H9 (cell line): ENCODE data around the gene NT5C2. TPM values are rescaled to one million over a fixed set of nuclear protein-coding genes. Genes with fewer than 3 reads are reported as not detected.

Experiments
- DNase-seq: peaks from one replicate; pipeline ENCODE4 v3.0.0-alpha.2; 2017
- H2AFZ ChIP-seq: one replicate; pipeline ENCODE4 v1.6.1; 2013; ENCODE audit warnings: mild to moderate bottlenecking, low read length, control low read depth, moderate library complexity
- H2AK5ac ChIP-seq: 2 replicates; pipeline ENCODE4 v1.6.1; 2013; ENCODE audit warnings: low read length, control low read depth, mixed read lengths; ENCODE audit not compliant: insufficient read length
- H2BK120ac ChIP-seq: one replicate; pipeline ENCODE4 v1.6.1; 2013; ENCODE audit warnings: low read depth, mild to moderate bottlenecking, low read length, control low read depth, inconsistent platforms; ENCODE audit not compliant: poor library complexity, severe bottlenecking
- H2BK12ac ChIP-seq: 2 replicates; pipeline ENCODE4 v1.6.1; 2013; ENCODE audit warnings: low read length, control low read depth, mixed read lengths, low read depth; ENCODE audit not compliant: insufficient read length
- H2BK15ac ChIP-seq: 2 replicates; pipeline ENCODE4 v1.6.1; 2013; ENCODE audit warnings: low read depth, low read length, control low read depth
- H2BK20ac ChIP-seq: one replicate; pipeline ENCODE4 v1.6.1; 2013; ENCODE audit warnings: low read depth, mild to moderate bottlenecking, low read length, control low read depth, inconsistent platforms; ENCODE audit not compliant: poor library complexity, severe bottlenecking
- H2BK5ac ChIP-seq: 2 replicates; pipeline ENCODE4 v1.6.1; 2013; ENCODE audit warnings: low read length, control low read depth, mixed read lengths; ENCODE audit not compliant: insufficient read length
- H3K14ac ChIP-seq: 2 replicates; pipeline ENCODE4 v1.6.1; 2013; ENCODE audit warnings: low read length, control low read depth; ENCODE audit not compliant: insufficient read depth
- H3K18ac ChIP-seq: 2 replicates; pipeline ENCODE4 v1.6.1; 2013; ENCODE audit warnings: low read depth, mild to moderate bottlenecking, mixed read lengths, low read length, control low read depth; ENCODE audit not compliant: insufficient read length
- H3K23ac ChIP-seq: 2 replicates; pipeline ENCODE4 v1.6.1; 2013; ENCODE audit warnings: low read length, control low read depth, mixed read lengths, low read depth; ENCODE audit not compliant: insufficient read length
- H3K23me2 ChIP-seq: 2 replicates; pipeline ENCODE4 v1.6.1; 2013; ENCODE audit warnings: low read depth, mild to moderate bottlenecking, mixed read lengths, low read length, control low read depth; ENCODE audit not compliant: insufficient read length, poor library complexity, severe bottlenecking
- H3K27ac ChIP-seq: 2 replicates; pipeline ENCODE4 v1.5.1; 2013; ENCODE audit warnings: low read length, control low read depth, mixed read lengths, low read depth; ENCODE audit not compliant: insufficient read length
- H3K27me3 ChIP-seq: 2 replicates; pipeline ENCODE4 v1.6.1; 2013; ENCODE audit warnings: low read length, control low read depth, inconsistent platforms; ENCODE audit not compliant: insufficient read depth
- H3K4ac ChIP-seq: 2 replicates; pipeline ENCODE4 v1.6.1; 2013; ENCODE audit warnings: low read depth, mild to moderate bottlenecking, control low read depth, inconsistent platforms, low read length, moderate library complexity
- H3K4me1 ChIP-seq: 2 replicates; pipeline ENCODE4 v1.6.1; 2013; ENCODE audit warnings: low read length, control low read depth, inconsistent platforms; ENCODE audit not compliant: insufficient read depth
- H3K4me2 ChIP-seq: 2 replicates; pipeline ENCODE4 v1.6.1; 2013; ENCODE audit warnings: low read length, control low read depth, mixed read lengths; ENCODE audit not compliant: insufficient read length, insufficient read depth
- H3K56ac ChIP-seq: 2 replicates; pipeline ENCODE4 v1.6.1; 2013; ENCODE audit warnings: low read depth, mild to moderate bottlenecking, mixed read lengths, low read length, control low read depth; ENCODE audit not compliant: insufficient read length
- H3K79me1 ChIP-seq: 2 replicates; pipeline ENCODE4 v1.6.1; 2013; ENCODE audit warnings: low read depth, mild to moderate bottlenecking, moderate library complexity, low read length, control low read depth, inconsistent platforms; ENCODE audit not compliant: insufficient read depth, poor library complexity, severe bottlenecking
- H3K79me2 ChIP-seq: 2 replicates; pipeline ENCODE4 v1.6.1; 2013; ENCODE audit warnings: low read length, control low read depth, inconsistent platforms; ENCODE audit not compliant: insufficient read depth
- H3K9ac ChIP-seq: 2 replicates; pipeline ENCODE4 v1.6.1; 2013; ENCODE audit warnings: low read length, control low read depth, mixed read lengths; ENCODE audit not compliant: insufficient read length; ENCODE audit errors: extremely low read depth
- H3K9me3 ChIP-seq: one replicate; pipeline ENCODE4 v1.6.1; 2013; ENCODE audit warnings: low read depth, low read length, inconsistent platforms; ENCODE audit not compliant: control insufficient read depth
- H3T11ph ChIP-seq: one replicate; pipeline ENCODE4 v1.6.1; 2013; ENCODE audit warnings: mild to moderate bottlenecking, low read length, control low read depth, inconsistent platforms
- H4K20me1 ChIP-seq: one replicate; pipeline ENCODE4 v1.6.1; 2013; ENCODE audit not compliant: control insufficient read depth, insufficient read length, insufficient read depth
- H4K5ac ChIP-seq: 2 replicates; pipeline ENCODE4 v1.6.1; 2013; ENCODE audit warnings: low read depth, mild to moderate bottlenecking, mixed read lengths, low read length, control low read depth; ENCODE audit not compliant: insufficient read length
- H4K8ac ChIP-seq: replicated peaks from 2 replicates; pipeline ENCODE4 v1.6.1; 2013; ENCODE audit warnings: low read length, control low read depth, mixed read lengths, low read depth; ENCODE audit not compliant: insufficient read length
- H4K91ac ChIP-seq: 2 replicates; pipeline ENCODE4 v1.6.1; 2013; ENCODE audit warnings: low read depth, mild to moderate bottlenecking, moderate library complexity, mixed read lengths, low read length, control low read depth; ENCODE audit not compliant: insufficient read length
- H3K27ac Mint-ChIP-seq, 3 experiments: 2 replicates in 2 of 3; 3 replicates in 1 of 3; pipeline ENCODE4 v1.8.0; 2020 to 2021; ENCODE audit warnings: mixed read lengths in 3 of 3, mild to moderate bottlenecking in 1 of 3, moderate library complexity in 1 of 3
- H3K27me3 Mint-ChIP-seq: 2 replicates; pipeline ENCODE4 v1.8.0; 2021; ENCODE audit warnings: low read depth, mild to moderate bottlenecking, moderate library complexity, mixed read lengths
- H3K36me3 Mint-ChIP-seq, 3 experiments: 2 replicates in 2 of 3; 3 replicates in 1 of 3; pipeline ENCODE4 v1.8.0; 2020 to 2021; ENCODE audit warnings: low read depth in 3 of 3, mixed read lengths in 3 of 3; ENCODE audit not compliant: insufficient read depth in 1 of 3
- H3K4me1 Mint-ChIP-seq, 2 experiments: 2 replicates each; pipeline ENCODE4 v1.8.0; 2020; ENCODE audit warnings: mixed read lengths in 2 of 2
- H3K4me3 Mint-ChIP-seq, 2 experiments: 2 replicates in 1 of 2; 3 replicates in 1 of 2; pipeline ENCODE4 v1.8.0; 2020 to 2021; ENCODE audit warnings: mild to moderate bottlenecking in 2 of 2, mixed read lengths in 2 of 2, moderate library complexity in 1 of 2
- H3K9me3 Mint-ChIP-seq, 2 experiments: 2 replicates in 1 of 2; 3 replicates in 1 of 2; pipeline ENCODE4 v1.8.0; 2020; ENCODE audit warnings: mild to moderate bottlenecking in 2 of 2, mixed read lengths in 2 of 2, moderate library complexity in 1 of 2
- WGBS: extraction: QIAGEN DNeasy Blood & Tissue Kit; methylation state at CpG from one replicate; pipeline ENCODE4 v1.1.7; 2013; ENCODE audit warnings: missing lambda C conversion rate, low lambda C conversion rate, mixed read lengths; ENCODE audit not compliant: insufficient read length; ENCODE audit errors: extremely low coverage; 5-methylcytosine and 5-hydroxymethylcytosine counted together
- total RNA-seq: library from RNA; stranded (reverse); gene quantifications from 2 replicates; pipeline ENCODE4 v1.2.1, GENCODE V29; 2021
- TF ChIP-seq, protein P1 (sequence below): fragments of 200-600 bp; sonication (generic); conservative IDR thresholded peaks from 3 replicates; pipeline ENCODE4 v1.8.0; 2021; ENCODE audit warnings: antibody characterized with exemption, mild to moderate bottlenecking

Gene NT5C2
- total RNA-seq, 1 experiment from 2014 or later = 69.6 TPM

DNA sequence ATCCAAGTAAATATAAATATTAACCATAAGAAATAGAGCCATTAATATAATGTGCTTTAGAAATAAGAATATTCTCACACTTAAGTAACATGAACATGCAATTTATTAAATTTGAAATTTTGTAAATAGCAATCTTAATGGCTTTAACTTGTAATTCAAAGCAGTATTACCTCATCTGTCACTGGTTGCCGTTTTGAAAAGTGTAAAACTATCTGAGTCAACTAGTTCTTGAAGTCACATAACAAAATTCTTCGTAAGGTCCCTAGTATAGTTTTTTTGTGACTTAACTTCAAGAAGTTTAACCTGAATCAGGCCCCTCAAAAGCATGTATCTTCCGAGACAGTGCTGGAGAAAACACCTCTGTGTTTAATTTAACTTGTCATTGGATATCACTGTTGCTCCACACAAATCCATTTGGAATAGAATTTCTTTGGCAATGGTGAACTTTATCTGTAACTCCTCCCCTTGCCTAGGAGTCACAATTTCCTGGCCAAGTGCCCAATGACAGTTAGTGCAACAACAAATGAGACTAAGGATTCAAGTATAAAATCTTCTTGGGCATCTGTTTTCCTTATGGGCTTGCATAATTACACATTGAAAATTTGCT is 47.1 kb downstream of the NT5C2 start:
- TF ChIP-seq, protein P1, sequence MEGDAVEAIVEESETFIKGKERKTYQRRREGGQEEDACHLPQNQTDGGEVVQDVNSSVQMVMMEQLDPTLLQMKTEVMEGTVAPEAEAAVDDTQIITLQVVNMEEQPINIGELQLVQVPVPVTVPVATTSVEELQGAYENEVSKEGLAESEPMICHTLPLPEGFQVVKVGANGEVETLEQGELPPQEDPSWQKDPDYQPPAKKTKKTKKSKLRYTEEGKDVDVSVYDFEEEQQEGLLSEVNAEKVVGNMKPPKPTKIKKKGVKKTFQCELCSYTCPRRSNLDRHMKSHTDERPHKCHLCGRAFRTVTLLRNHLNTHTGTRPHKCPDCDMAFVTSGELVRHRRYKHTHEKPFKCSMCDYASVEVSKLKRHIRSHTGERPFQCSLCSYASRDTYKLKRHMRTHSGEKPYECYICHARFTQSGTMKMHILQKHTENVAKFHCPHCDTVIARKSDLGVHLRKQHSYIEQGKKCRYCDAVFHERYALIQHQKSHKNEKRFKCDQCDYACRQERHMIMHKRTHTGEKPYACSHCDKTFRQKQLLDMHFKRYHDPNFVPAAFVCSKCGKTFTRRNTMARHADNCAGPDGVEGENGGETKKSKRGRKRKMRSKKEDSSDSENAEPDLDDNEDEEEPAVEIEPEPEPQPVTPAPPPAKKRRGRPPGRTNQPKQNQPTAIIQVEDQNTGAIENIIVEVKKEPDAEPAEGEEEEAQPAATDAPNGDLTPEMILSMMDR = no peak
- no peak overlapping the region for H3K4me3 Mint-ChIP-seq
- no peak overlapping the region for H3K56ac ChIP-seq
- no peaks in the 10 kb centered on the region for H3K27me3 ChIP-seq
- no peak overlapping the region for H2BK20ac ChIP-seq
- H3K23me2 ChIP-seq = no peaks in the 10 kb centered on the region
- H3K14ac ChIP-seq = no peak overlapping the region
- H4K91ac ChIP-seq = no peak overlapping the region
- H3K79me1 ChIP-seq = no peaks in the 10 kb centered on the region
- H3K79me2 ChIP-seq = no peaks in the 10 kb centered on the region
- no peak overlapping the region for H2AFZ ChIP-seq
- H2AK5ac ChIP-seq = no peak overlapping the region
- H4K8ac ChIP-seq = no peak overlapping the region
- H3K4me1 ChIP-seq = peaks cover 2% of the 10 kb centered on the region; the same call in 1 of the 2 replicates
- H2BK5ac ChIP-seq = no peak overlapping the region
- H3K18ac ChIP-seq = no peak overlapping the region
- no peak overlapping the region for H2BK12ac ChIP-seq
- H3K4me2 ChIP-seq = no peak overlapping the region
- no peak overlapping the region for H3K23ac ChIP-seq
- H3K9ac ChIP-seq = no peak overlapping the region
- H3K4me1 Mint-ChIP-seq = peaks cover 8 to 13% of the 10 kb centered on the region in 2 experiments
- no peaks in the 10 kb centered on the region for H3K9me3 ChIP-seq
- no peak overlapping the region for H3T11ph ChIP-seq
- H3K27me3 Mint-ChIP-seq = no peaks in the 10 kb centered on the region
- H3K9me3 Mint-ChIP-seq = no peaks in the 10 kb centered on the region
- no peak overlapping the region for H3K4ac ChIP-seq
- no peak overlapping the region for H3K27ac Mint-ChIP-seq
- no peaks in the 10 kb centered on the region for H4K20me1 ChIP-seq
- no peak overlapping the region for H4K5ac ChIP-seq
- WGBS = no CpG with 5 or more reads among the region's 3 CpGs
- H3K36me3 Mint-ChIP-seq = peaks cover 2 to 13% (median 8%) of the 10 kb centered on the region in 3 experiments; a peak in 5 of 7 replicates
- no peak overlapping the region for H2BK120ac ChIP-seq
- H3K27ac ChIP-seq = no peak overlapping the region
- no peak overlapping the region for H2BK15ac ChIP-seq
- DNase-seq = no peak
